HG03575 (cell line): ENCODE results near the gene HNRNPCL4.
"Not testable (repeated sequence)": the region's sequence is repeated elsewhere in the genome, so short reads cannot be mapped to it uniquely, and the experiment has no call there.

Experiments
- ATAC-seq: cut with Tn5 transposase; IDR thresholded peaks from one replicate; pipeline ENCODE4 v1.9.1; 2021; ENCODE audit not compliant: unreplicated experiment, insufficient number of reproducible peaks, low FRiP score; ENCODE audit errors: extremely low read depth

HNRNPCL4 gene

GRCh38 chr1:13165531-13165930 lies at the start of gene HNRNPCL4:
Gene HNRNPCL4 (minus strand): TSS chr1:13165631. CDS start chr1:13165467, 164 bp downstream.
- ATAC-seq, result not testable (repeated sequence)

GRCh38 chr1:13208712-13209111 lies 43.3 kb upstream of the HNRNPCL4 start:
- not testable (repeated sequence) for ATAC-seq

- ATAC-seq, result not testable (repeated sequence)
Observed at GRCh38 chr1:13201309-13201708, 35.9 kb upstream of the HNRNPCL4 start, which contains the start of gene PRAMEF13. Gene PRAMEF13 (minus strand): TSS chr1:13201409. CDS start chr1:13199589, 1,820 bp downstream.

GRCh38 chr1:13171548-13171947 lies 6.1 kb upstream of the HNRNPCL4 start, which contains the start of gene PRAMEF9:
Gene PRAMEF9 (plus strand): TSS chr1:13171848. CDS start chr1:13175281, 3,433 bp downstream.
- ATAC-seq, result not testable (repeated sequence)

- not testable (repeated sequence) for ATAC-seq
Observed at GRCh38 chr1:13155909-13156308, 9.5 kb downstream of the HNRNPCL4 start, which contains the start of gene PRAMEF26. Gene PRAMEF26 (minus strand): TSS chr1:13156009. CDS start chr1:13153095, 2,914 bp downstream.

- not testable (repeated sequence) for ATAC-seq
Observed at GRCh38 chr1:13116754-13117153, 48.7 kb downstream of the HNRNPCL4 start, which contains the start of gene HNRNPCL2. Gene HNRNPCL2 (minus strand): TSS chr1:13116854. CDS start chr1:13116400, 454 bp downstream.
